DND-41 (cell line): ENCODE results near the gene CFAP54.

Experiments
- EZH2 ChIP-seq: IDR thresholded peaks from 3 replicates; pipeline ENCODE4 v1.6.1; 2012; ENCODE audit warnings: borderline replicate concordance, low read depth, mild to moderate bottlenecking, moderate library complexity, low read length, inconsistent platforms; ENCODE audit not compliant: severe bottlenecking
- TF ChIP-seq, protein P1 (sequence below): IDR thresholded peaks from 2 replicates; pipeline ENCODE4 v1.5.1; 2012; ENCODE audit warnings: borderline replicate concordance, low read length, moderate library complexity, mild to moderate bottlenecking; ENCODE audit not compliant: poor library complexity, severe bottlenecking; ENCODE audit errors: extremely low read depth

DNA sequence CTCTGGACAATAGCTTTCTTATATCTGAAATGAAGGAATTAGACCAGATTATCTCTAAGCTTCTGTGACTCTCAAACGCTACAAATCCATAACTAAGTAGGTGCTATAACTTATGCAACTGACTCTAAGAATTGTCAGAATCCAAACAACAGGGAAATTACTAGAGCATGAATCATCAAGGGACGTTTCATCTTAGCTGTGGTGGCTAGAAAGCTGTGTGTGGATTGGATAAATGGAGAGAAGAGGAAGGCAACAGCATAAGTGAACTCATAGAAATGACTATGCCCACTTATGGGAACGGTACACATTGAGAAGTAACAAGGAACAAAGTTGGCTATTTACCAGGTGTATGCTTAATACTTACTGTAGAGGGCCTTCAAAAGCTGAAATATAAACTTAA, 321.7 kb downstream of the CFAP54 start:
- TF ChIP-seq, protein P1, sequence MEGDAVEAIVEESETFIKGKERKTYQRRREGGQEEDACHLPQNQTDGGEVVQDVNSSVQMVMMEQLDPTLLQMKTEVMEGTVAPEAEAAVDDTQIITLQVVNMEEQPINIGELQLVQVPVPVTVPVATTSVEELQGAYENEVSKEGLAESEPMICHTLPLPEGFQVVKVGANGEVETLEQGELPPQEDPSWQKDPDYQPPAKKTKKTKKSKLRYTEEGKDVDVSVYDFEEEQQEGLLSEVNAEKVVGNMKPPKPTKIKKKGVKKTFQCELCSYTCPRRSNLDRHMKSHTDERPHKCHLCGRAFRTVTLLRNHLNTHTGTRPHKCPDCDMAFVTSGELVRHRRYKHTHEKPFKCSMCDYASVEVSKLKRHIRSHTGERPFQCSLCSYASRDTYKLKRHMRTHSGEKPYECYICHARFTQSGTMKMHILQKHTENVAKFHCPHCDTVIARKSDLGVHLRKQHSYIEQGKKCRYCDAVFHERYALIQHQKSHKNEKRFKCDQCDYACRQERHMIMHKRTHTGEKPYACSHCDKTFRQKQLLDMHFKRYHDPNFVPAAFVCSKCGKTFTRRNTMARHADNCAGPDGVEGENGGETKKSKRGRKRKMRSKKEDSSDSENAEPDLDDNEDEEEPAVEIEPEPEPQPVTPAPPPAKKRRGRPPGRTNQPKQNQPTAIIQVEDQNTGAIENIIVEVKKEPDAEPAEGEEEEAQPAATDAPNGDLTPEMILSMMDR: no peak
- TF ChIP-seq EZH2: no peak
